Kidney epithelial cell (primary cell): ENCODE results near the gene EPB41L4B. TPM values are rescaled to one million over a fixed set of nuclear protein-coding genes. Genes with fewer than 3 reads are reported as not detected.
"Not testable (repeated sequence)": the region's sequence is repeated elsewhere in the genome, so short reads cannot be mapped to it uniquely, and the experiment has no call there.

Experiments used
- DNase-seq: peaks from one replicate; pipeline ENCODE4 v3.0.0-alpha.2; 2010; ENCODE audit warnings: low read depth
- H3K27me3 ChIP-seq: 2 replicates; pipeline ENCODE4 v1.6.0; 2011; ENCODE audit warnings: low read length; ENCODE audit not compliant: control insufficient read depth, insufficient read depth
- H3K36me3 ChIP-seq: 2 replicates; pipeline ENCODE4 v1.5.1; 2011; ENCODE audit warnings: low read length; ENCODE audit not compliant: control insufficient read depth, insufficient read depth
- H3K4me3 ChIP-seq: 2 replicates; pipeline ENCODE4 v1.5.1; 2011; ENCODE audit warnings: low read depth, mild to moderate bottlenecking, control low read depth, low read length
- CTCF ChIP-seq: IDR thresholded peaks from 2 replicates; pipeline ENCODE4 v1.5.1; 2011; ENCODE audit warnings: mild to moderate bottlenecking, moderate library complexity, low read length, control low read depth, inconsistent platforms; ENCODE audit not compliant: insufficient read depth, poor library complexity, severe bottlenecking
- total RNA-seq: library from RNA; depleted of rRNA; stranded (reverse); fragments of >200 nt; gene quantifications from 2 replicates; pipeline ENCODE4 v1.2.3, GENCODE V29; 2015

Gene EPB41L4B
- total RNA-seq, 1 donor from 2014 or later: 11.0 TPM

DNA sequence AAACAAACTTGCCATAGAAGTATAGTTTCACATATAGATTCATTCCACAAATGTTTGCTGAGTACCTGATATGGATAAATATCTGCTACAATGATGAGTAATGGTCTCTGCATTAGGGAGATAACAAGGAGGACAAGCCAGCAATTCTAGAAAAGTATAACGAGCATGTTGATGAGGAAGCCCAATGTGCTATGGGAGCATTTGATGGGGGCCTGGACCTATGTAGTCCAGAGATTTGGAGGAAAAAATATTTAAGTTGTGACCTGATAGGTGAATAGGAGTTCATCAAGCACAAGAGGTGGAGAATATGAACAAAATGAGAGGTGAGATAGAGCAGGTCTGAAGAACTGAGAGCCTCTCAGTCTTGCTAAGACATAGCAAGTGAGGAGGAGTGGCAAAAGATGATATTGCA is 186.7 kb downstream of the EPB41L4B start:
- TF ChIP-seq CTCF: no peak
- no peaks in the 10 kb centered on the region for H3K36me3 ChIP-seq
- no peak overlapping the region for H3K4me3 ChIP-seq
- DNase-seq: no peak
- no peaks in the 10 kb centered on the region for H3K27me3 ChIP-seq

GRCh38 chr9:109133533-109133932 is 187.3 kb downstream of the EPB41L4B start:
- TF ChIP-seq CTCF: no peak
- no peak overlapping the region for H3K4me3 ChIP-seq
- no peaks in the 10 kb centered on the region for H3K27me3 ChIP-seq
- no peak for DNase-seq
- no peaks in the 10 kb centered on the region for H3K36me3 ChIP-seq

DNA sequence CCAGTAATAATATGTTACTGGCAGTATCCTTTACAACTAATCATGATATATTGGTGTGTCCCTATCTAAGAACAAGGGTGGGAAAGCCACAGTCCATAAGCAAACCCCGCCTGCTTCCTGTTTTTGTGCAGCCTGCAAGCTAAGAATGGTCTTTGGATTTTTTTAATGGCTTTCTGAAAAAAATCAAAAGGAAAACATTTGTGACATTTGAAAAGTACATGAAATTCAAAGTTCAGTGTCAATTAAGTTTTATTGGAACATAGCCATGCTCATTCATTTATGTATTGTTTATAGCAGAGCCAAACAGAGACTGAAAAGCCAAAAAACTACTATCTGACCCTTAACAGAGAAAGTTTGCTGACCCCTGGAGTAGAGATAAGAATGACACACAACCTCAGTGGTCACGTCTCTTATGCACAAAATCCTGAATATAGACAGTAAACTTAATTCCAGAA is 188.3 kb downstream of the EPB41L4B start:
- no peak for DNase-seq
- Histone ChIP-seq H3K4me3 (no peak overlapping the region), H3K27me3 (no peaks in the 10 kb centered on the region), H3K36me3 (no peaks in the 10 kb centered on the region)
- TF ChIP-seq CTCF: no peak

GRCh38 chr9:109129470-109130197 is 191.2 kb downstream of the EPB41L4B start:
- no peak for DNase-seq
- no peaks in the 10 kb centered on the region for H3K36me3 ChIP-seq
- no peak for TF ChIP-seq CTCF
- no peaks in the 10 kb centered on the region for H3K27me3 ChIP-seq
- no peak overlapping the region for H3K4me3 ChIP-seq

GRCh38 chr9:109126671-109127070 is 194.2 kb downstream of the EPB41L4B start:
- DNase-seq, H3K36me3 ChIP-seq, H3K4me3 ChIP-seq, H3K27me3 ChIP-seq: not testable (repeated sequence)

GRCh38 chr9:109124121-109124520 is 196.7 kb downstream of the EPB41L4B start:
- no peak for DNase-seq
- Histone ChIP-seq H3K4me3 (no peak overlapping the region), H3K27me3 (no peaks in the 10 kb centered on the region), H3K36me3 (no peaks in the 10 kb centered on the region)
- no peak for TF ChIP-seq CTCF
